ENCODE data around the gene METTL15. TPM values are rescaled to one million over a fixed set of nuclear protein-coding genes. Genes with fewer than 3 reads are reported as not detected.

Gene METTL15
- total and polyA plus RNA-seq, 2 experiments from 2014 or later = 9.0 to 19.8 TPM

GRCh38 chr11:28099715-28100114 lies 8.5 kb upstream of the METTL15 start:
- Histone ChIP-seq H3K36me3 (ENCODE audit: insufficient read depth) (0 out of 2 replicates have a peak, but pooled peaks cover 3% of the 10 kb centered on the region), H3K27me3 (ENCODE audit: insufficient read depth) (no peaks in the 10 kb centered on the region), H4K20me1 (replicated peaks; ENCODE audit: insufficient read depth) (no peaks in the 10 kb centered on the region; the same call in none of the 2 replicates), H2AFZ (no peak overlapping the region), H3K79me2 (replicated peaks; ENCODE audit: insufficient read depth) (peaks cover 76% of the 10 kb centered on the region), H3K9me2 (ENCODE audit: insufficient read depth) (no peaks in the 10 kb centered on the region), H3K4me2 (no peak overlapping the region), H3F3A (replicated peaks; ENCODE audit: low read depth) (no peaks in the 10 kb centered on the region), H3K4me3 (no peak overlapping the region), H3K4me1 (ENCODE audit: insufficient read depth) (no peaks in the 10 kb centered on the region), H3K27ac (ENCODE audit: low read depth) (no peak overlapping the region)
- H3K4me1 Mint-ChIP-seq = peaks cover 5% of the 10 kb centered on the region; the same call in 1 of the 3 replicates
- DNase-seq (ENCODE audit: low spot score) (no peak), ATAC-seq (no peak)
- no peaks in the 10 kb centered on the region for H3K9me3 Mint-ChIP-seq
- no peak overlapping the region for H3K27ac Mint-ChIP-seq
- H3K4me3 Mint-ChIP-seq = no peak overlapping the region
- H3K36me3 Mint-ChIP-seq (ENCODE audit: low read depth) = peaks cover 6% of the 10 kb centered on the region
- H3K27me3 Mint-ChIP-seq (ENCODE audit: insufficient read depth, low read depth, poor library complexity) = no peaks in the 10 kb centered on the region
- no peak for TF ChIP-seq ETS1 (IDR thresholded peaks at IDR 0.05)
- no peak for TF ChIP-seq STAT1 (IDR thresholded peaks at IDR 0.05; ENCODE audit: unreplicated experiment)
- no peak for TF ChIP-seq EZH2phosphoT487 (IDR thresholded peaks at IDR 0.05; ENCODE audit: unreplicated experiment)
- TF ChIP-seq JUNB (IDR thresholded peaks at IDR 0.05; ENCODE audit: unreplicated experiment) = no peak

- H3K36me3 Mint-ChIP-seq (ENCODE audit: low read depth) = peaks cover 6% of the 10 kb centered on the region; the same call in 2 of the 3 replicates
- peaks cover 85% of the 10 kb centered on the region for H3K79me2 ChIP-seq (replicated peaks; ENCODE audit: insufficient read depth)
- H4K20me1 ChIP-seq (replicated peaks; ENCODE audit: insufficient read depth) = no peaks in the 10 kb centered on the region; the same call in none of the 2 replicates
- TF ChIP-seq ZNF114 (CRISPR knock-in tag; IDR thresholded peaks at IDR 0.05) (no peak), POLR2AphosphoS5 (IDR thresholded peaks at IDR 0.05; ENCODE audit: low read depth) (no peak), NANOG (IDR thresholded peaks at IDR 0.05; ENCODE audit: borderline replicate concordance) (no peak), CREB1 (CRISPR knock-in tag; IDR thresholded peaks at IDR 0.05; ENCODE audit: low read depth) (no peak), REST (IDR thresholded peaks at IDR 0.05; ENCODE audit: unreplicated experiment) (no peak), STAT1 (IDR thresholded peaks at IDR 0.05; ENCODE audit: unreplicated experiment) (no peak), JUNB (IDR thresholded peaks at IDR 0.05; ENCODE audit: unreplicated experiment) (no peak), EZH2 (IDR thresholded peaks at IDR 0.05; ENCODE audit: low read depth, unreplicated experiment) (no peak), CTCF (conservative IDR thresholded peaks at IDR 0.05; ENCODE audit: low read depth in 2 of 2) (no peak), EZH2phosphoT487 (IDR thresholded peaks at IDR 0.05; ENCODE audit: unreplicated experiment) (no peak)
Measured at GRCh38 chr11:28100665-28101064, 7.5 kb upstream of the METTL15 start.

More at GRCh38 chr11:28100665-28101064, 7.5 kb upstream of the METTL15 start:
- H3K9me3 Mint-ChIP-seq = no peaks in the 10 kb centered on the region
- H3K27ac Mint-ChIP-seq = no peak overlapping the region
- no peaks in the 10 kb centered on the region for H3K27me3 Mint-ChIP-seq (ENCODE audit: insufficient read depth, low read depth, poor library complexity)
- Histone ChIP-seq H3K9me2 (ENCODE audit: insufficient read depth) (no peaks in the 10 kb centered on the region), H2AFZ (no peak overlapping the region), H3K4me3 (no peak overlapping the region), H3K4me2 (no peak overlapping the region), H3K36me3 (ENCODE audit: insufficient read depth) (0 out of 2 replicates have a peak, but pooled peaks cover 3% of the 10 kb centered on the region), H3F3A (replicated peaks; ENCODE audit: low read depth) (no peaks in the 10 kb centered on the region), H3K27ac (ENCODE audit: low read depth) (no peak overlapping the region), H3K4me1 (ENCODE audit: insufficient read depth) (no peaks in the 10 kb centered on the region), H3K27me3 (ENCODE audit: insufficient read depth) (no peaks in the 10 kb centered on the region)
- no peak overlapping the region for H3K4me3 Mint-ChIP-seq
- H3K4me1 Mint-ChIP-seq = peaks cover 5% of the 10 kb centered on the region; the same call in 1 of the 3 replicates
- DNase-seq (ENCODE audit: low spot score) = no peak
- no peak for ATAC-seq

Data from GM23338 (cell line).